BE2C (cell line): Measurements from ENCODE around the gene DCLRE1C.

Experiments used
- DNase-seq: peaks from one replicate; pipeline ENCODE4 v3.0.0-alpha.2; 2020
- H3K27me3 ChIP-seq: fragments of 250-450 bp; sonication (Bioruptor Pico); 2 replicates; pipeline ENCODE4 v1.5.1; 2020; ENCODE audit warnings: mild to moderate bottlenecking
- H3K36me3 ChIP-seq: fragments of 250-450 bp; sonication (Bioruptor Pico); 2 replicates; pipeline ENCODE4 v1.5.1; 2020; ENCODE audit warnings: mild to moderate bottlenecking
- H3K4me1 ChIP-seq: fragments of 250-450 bp; sonication (Bioruptor Pico); 2 replicates; pipeline ENCODE4 v1.5.1; 2020
- H3K4me3 ChIP-seq: 2 replicates; pipeline ENCODE4 v1.5.1; 2011; ENCODE audit warnings: low read depth, low read length
- H3K9me3 ChIP-seq: fragments of 250-450 bp; sonication (Bioruptor Pico); 2 replicates; pipeline ENCODE4 v1.5.1; 2020
- TF ChIP-seq, protein P1 (sequence below): IDR thresholded peaks from 2 replicates; pipeline ENCODE4 v1.5.1; 2012; ENCODE audit warnings: mild to moderate bottlenecking, low read depth, low read length

DCLRE1C gene

DNA sequence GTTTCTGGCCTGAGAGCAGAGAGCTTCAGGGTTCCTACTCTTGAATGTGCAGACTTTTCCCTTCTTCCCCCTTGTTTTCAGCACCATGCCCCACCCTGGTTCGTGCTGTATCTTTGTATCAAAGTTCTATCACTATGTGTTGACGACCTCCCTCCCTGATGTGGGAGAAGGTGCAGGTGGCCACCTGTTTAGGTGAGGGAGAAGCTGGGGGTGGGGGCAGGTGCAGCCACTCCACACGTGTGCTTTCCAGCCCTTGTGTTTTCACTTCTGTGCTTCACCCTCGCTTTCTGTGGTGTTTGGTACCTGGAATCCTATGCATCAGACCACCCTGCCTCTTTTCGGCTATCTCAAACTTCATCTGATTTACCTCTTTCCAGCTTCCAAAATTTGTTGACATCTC, 94.9 kb downstream of the DCLRE1C start:
- Histone ChIP-seq H3K4me1 (no peaks in the 10 kb centered on the region), H3K27me3 (no peaks in the 10 kb centered on the region), H3K9me3 (no peaks in the 10 kb centered on the region), H3K4me3 (no peak overlapping the region), H3K36me3 (no peaks in the 10 kb centered on the region; the same call in 1 of the 2 replicates)
- no peak for DNase-seq
- TF ChIP-seq, protein P1, sequence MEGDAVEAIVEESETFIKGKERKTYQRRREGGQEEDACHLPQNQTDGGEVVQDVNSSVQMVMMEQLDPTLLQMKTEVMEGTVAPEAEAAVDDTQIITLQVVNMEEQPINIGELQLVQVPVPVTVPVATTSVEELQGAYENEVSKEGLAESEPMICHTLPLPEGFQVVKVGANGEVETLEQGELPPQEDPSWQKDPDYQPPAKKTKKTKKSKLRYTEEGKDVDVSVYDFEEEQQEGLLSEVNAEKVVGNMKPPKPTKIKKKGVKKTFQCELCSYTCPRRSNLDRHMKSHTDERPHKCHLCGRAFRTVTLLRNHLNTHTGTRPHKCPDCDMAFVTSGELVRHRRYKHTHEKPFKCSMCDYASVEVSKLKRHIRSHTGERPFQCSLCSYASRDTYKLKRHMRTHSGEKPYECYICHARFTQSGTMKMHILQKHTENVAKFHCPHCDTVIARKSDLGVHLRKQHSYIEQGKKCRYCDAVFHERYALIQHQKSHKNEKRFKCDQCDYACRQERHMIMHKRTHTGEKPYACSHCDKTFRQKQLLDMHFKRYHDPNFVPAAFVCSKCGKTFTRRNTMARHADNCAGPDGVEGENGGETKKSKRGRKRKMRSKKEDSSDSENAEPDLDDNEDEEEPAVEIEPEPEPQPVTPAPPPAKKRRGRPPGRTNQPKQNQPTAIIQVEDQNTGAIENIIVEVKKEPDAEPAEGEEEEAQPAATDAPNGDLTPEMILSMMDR = no peak

DNA sequence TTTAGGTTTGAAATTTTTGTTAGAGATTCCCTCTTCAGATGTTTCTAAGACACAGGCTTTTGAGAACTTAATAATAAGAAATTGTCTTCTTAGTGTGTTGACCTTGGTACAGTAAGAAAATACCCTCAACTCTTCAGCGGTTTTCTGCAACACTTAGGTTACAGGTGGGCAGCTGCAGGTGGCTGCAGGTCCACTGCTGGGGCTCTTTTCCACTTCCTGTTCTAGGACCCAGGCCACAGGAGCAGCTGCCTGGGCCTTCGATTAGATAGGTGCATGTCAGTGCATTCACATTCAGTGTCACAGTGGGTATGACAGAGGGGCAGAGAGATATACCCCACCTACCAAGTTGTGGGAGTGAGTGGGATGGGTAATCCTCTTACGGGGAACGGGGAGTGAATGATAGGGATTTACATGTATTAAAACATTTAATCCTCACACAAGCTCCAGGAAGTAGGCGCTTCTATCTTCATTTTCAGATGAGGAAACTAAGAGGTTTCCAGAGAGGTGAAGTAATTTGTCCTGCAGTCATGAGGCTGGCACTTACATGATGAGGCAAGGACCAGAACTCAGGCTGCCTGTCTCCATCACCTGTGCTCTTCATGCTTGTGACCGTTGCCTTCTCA, 95.4 kb downstream of the DCLRE1C start:
- Histone ChIP-seq H3K36me3 (no peaks in the 10 kb centered on the region; the same call in 1 of the 2 replicates), H3K4me1 (no peaks in the 10 kb centered on the region), H3K27me3 (no peaks in the 10 kb centered on the region), H3K9me3 (no peaks in the 10 kb centered on the region), H3K4me3 (no peak overlapping the region)
- no peak for DNase-seq
- TF ChIP-seq, protein P1 = no peak

DNA sequence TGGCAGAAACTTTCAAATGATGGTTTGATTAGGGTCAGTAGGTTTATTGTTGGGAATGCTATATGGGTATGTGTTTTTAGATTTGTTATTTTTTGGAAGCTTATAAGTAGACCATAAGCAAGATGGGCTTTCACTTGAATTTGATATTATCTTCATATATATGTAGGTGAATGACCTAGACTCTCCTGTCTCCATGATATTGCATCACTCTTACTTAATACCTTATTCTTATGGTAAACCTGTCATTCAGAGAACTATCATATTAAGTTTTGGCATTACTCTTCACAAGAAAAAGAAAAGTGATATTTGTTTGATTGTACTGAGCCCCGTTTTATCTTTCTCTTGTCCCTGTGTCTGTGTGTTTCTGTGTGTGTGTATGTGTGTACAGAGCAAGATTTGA, 98.4 kb downstream of the DCLRE1C start:
- DNase-seq = no peak
- Histone ChIP-seq H3K4me1 (peaks cover 3% of the 10 kb centered on the region), H3K9me3 (no peaks in the 10 kb centered on the region), H3K27me3 (no peaks in the 10 kb centered on the region), H3K4me3 (no peak overlapping the region), H3K36me3 (no peaks in the 10 kb centered on the region; the same call in 1 of the 2 replicates)
- TF ChIP-seq, protein P1 = no peak

DNA sequence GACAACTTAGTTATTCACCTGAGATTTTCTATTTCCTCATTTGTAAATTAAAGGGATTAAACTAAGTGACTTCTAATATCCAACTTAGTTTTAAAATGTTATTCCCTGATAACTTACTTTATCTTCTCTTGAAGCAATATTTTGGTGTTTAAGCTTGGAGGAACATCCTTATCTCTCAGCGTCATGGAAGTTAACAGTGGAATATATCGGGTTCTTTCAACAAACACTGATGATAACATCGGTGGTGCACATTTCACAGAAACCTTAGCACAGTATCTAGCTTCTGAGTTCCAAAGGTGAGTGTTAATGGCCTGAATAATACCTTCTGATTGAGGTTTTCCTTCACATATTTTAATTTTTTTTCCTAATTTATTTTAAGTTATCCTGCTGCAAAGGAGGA, 101.7 kb downstream of the DCLRE1C start:
- no peak overlapping the region for H3K4me3 ChIP-seq
- peaks cover 5% of the 10 kb centered on the region for H3K4me1 ChIP-seq
- H3K9me3 ChIP-seq = no peaks in the 10 kb centered on the region
- peaks cover 2% of the 10 kb centered on the region; the same call in 1 of the 2 replicates for H3K36me3 ChIP-seq
- H3K27me3 ChIP-seq = no peaks in the 10 kb centered on the region
- no peak for DNase-seq
- TF ChIP-seq, protein P1 = no peak
